NCI-H2107 (cell line): Measurements from ENCODE around the gene CELF1.

Experiments
- DNase-seq: peaks from one replicate; lab custom pipeline; 2025; lab: John Stamatoyannopoulos, UW

Gene CELF1

DNA sequence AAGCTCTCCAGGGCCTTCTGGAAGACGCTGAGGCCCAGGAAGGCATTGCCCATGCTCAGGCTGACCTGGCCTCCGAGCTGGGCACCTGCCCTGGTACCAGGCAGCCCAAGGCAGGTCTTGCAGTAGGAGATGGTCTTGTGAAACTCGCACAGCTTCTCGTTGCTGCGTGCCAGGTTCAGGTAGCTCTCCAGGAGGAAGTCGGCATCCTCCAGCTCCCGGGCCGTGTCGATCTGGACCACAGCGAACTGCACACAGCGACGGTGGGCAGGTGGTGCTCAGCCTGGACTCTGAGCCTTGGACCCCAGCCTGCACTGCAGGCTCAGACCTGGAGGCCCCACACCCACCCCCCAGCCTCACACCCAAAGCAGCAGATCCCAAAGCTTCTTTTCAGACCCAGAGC is 105.0 kb downstream of the CELF1 start:
- DNase-seq = no peak

- no peak for DNase-seq
Measured at GRCh38 chr11:47446833-47447232, 106.1 kb downstream of the CELF1 start.

- DNase-seq = no peak
Measured at GRCh38 chr11:47445840-47446239, 107.1 kb downstream of the CELF1 start.

GRCh38 chr11:47443817-47444216 is 109.1 kb downstream of the CELF1 start:
- no peak for DNase-seq

- no peak for DNase-seq
Measured at GRCh38 chr11:47443028-47443700, 109.8 kb downstream of the CELF1 start.

GRCh38 chr11:47442514-47442913 is 110.4 kb downstream of the CELF1 start:
- DNase-seq = no peak

DNA sequence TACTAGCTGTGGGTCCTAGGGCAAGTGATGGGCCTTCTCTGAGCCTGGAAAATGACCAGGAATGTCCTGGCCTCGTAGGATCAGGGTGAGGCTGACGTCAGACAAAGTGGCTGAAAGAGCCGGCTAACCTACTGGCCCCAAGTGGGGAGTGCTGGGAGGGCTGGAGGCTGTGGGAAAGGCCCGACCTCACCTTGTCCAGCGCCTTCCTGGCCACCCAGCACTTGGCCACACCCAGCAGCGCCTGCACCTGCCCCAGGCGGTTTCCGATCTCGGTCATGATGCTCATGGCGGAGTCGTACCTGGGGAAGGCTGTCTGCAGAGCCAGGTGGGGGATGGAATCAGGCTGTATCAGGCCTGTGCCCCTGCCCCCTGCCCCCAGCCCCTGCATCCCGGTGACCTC is 111.5 kb downstream of the CELF1 start:
- DNase-seq = no peak

GRCh38 chr11:47440054-47440476 is 112.9 kb downstream of the CELF1 start:
- no peak for DNase-seq

DNA sequence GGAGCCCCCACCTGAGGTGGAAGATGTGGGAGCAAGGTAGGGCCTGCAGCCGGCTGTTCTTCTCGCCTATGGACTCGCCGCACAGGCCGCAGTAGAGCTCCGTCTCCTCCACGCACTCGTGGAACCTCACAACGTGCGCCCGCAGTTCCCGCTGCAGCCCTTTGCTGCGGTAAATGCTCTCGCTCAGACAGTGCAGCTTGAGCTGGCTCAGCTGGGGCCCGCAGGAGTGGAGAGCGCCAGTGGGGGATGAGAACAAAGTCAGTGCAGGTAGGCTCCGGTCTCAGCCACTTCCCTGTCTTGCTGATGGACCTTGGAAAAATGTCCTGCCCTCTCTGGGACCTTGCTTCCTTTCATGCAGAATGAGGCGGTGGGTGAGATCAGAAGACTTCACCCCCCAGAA is 114.2 kb downstream of the CELF1 start:
- no peak for DNase-seq

DNA sequence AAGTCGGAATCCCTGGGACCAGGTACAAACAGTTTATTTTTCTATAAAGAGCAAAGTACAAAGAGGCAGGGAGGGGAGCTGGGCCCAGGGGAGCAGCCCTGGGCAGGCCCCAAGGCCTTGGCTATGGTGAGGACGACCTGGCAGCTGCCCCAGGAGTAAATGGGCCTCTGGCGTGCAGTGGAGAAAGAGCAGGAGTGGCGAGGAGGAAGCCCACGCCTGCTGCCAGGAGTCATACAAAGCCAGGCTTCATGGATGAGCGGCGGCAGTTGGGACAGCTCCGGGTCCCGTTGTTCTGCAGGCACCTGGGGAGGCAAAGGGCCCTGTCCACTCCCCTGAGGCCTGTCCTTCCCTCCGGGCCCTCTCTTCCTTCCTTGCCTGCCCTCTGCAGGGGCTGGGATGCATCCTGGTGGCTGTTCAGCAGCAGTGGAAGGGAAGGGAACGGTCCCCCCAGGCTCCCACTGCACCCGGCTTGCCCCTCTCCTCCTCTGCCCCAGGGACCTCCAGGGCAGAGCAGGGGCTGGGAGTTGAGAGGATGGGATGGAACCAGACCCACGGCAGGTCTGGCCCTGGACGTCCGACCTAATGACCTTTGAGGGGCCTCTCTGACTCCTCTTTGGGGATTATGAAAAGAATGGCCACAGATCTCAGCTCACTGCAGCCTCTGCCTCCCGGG is 115.0 kb downstream of the CELF1 start:
- no peak for DNase-seq

- no peak for DNase-seq
Measured at GRCh38 chr11:47437218-47437745, 115.7 kb downstream of the CELF1 start.

DNA sequence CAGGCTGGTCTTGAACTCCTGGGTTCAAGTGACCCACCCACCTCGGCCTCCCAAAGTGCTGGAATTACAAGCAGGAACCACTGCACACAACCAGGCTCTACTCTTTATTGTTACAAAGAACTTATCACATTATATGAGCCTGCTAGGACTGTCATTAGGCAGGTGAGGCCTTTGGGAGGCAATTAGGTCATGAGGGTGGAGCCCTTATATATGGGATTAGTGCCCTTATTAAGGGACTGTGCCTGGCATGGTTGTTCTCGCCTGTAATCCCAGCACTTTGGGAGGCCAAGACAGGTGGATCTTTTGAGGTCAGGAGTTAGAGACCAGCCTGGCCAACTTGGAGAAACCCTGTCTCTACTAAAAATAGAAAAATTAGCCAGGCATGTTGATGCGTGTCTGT is 116.2 kb downstream of the CELF1 start:
- DNase-seq = no peak

- no peak for DNase-seq
Measured at GRCh38 chr11:47435687-47436086, 117.2 kb downstream of the CELF1 start.

GRCh38 chr11:47434011-47434786 is 118.7 kb downstream of the CELF1 start:
- no peak for DNase-seq

DNA sequence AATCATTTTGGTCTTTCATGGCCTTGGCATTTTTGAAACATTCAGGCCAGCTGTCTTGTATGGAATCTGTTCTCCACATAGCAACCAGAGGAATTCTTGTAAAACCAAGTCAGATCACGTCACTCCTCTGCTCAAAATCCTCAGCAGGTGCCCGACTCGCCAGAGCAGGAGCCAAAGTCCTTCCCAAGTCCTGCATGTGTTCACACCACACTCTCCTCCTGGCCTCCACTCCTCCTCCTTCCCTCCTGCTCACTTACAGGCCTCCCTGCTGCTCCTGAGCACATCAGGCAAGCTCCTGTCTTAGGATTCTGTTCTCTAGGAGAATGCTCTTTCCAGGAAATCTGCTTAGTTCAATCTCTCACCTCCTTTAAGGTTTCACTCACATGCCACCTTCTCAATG is 119.8 kb downstream of the CELF1 start:
- DNase-seq = no peak

DNA sequence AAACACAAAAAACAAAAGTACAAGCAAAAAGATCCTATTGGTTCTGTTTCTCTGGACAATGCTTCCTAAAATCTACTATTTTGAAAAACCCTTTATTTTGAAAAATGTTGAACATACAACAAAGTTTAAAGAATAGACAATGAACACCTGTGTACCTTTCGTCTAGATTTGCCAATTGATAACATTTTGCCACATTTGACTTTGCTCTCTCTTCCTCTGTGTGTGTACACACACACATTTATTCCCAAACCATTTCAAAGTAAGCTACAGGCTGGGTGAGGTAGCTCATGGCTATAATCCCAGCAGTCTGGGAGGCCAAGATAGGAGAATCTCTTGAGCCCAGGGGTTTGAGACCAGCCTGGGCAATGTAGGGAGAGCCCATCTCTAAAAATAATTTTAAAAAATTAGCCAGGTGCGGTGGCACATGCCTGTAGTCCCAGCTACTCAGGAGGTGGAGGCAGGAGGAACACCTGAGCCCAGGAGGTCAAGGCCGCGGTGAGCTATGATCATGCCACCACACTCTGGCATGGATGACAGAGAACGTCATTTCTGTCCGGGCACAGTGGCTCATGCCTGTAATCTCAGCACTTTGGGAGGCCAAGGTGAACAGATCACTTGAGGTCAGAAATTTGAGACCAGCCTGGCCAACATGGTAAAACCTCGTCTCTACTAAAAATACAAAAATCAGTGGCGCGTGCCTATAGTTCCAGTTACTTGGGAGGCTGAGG is 121.4 kb downstream of the CELF1 start:
- no peak for DNase-seq

- DNase-seq = no peak
Measured at GRCh38 chr11:47430524-47430923, 122.4 kb downstream of the CELF1 start.

DNA sequence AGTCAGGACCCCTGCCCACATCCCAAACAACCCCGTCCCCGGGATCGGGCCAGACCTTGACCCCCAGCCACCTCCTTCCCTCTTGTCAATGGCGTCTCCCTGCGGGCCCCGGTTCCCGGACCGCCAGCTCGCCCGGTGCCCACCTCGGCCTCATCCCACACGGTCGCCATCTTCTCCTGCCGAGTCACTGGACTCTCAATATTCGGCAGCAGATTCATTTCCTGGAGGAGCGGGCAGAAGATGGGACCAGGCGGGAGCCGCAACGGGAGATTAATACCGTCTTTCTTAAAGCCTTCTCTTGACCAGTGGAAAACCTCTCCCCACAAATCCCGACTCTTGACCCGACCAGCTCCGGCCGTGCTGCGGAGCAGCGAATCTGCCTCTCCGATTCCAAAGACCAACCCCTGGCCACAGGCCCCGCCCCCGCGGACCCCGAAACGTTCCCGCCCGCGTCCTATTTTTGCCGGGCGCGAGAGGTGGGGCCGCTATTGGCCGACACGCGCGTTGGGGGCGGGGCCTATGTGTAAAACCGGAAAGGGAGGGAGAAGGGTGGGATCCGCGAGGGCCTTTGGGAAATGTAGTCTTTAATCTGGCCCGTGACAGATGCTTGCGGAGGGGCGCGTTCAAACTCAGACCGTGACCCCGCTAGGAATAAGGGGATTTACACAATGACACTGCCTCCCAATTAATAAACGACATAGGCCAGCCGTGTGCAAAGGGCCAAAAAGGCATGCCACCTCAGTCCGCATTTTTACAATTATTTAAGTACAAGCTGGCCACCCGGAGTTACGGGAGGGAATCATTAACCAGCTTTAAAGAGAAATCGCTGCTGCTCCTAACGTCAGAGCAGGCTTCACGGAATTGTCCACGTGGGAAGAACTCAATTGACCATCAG is 126.6 kb downstream of the CELF1 start, which contains the start of gene PSMC3:
TSS of gene PSMC3 (minus strand) at position 378 of the 895 bp plus-strand sequence. CDS start at position 218, 160 bp downstream.
- peak; percentile 87 for DNase-seq

GRCh38 chr11:47425611-47426010 is 127.3 kb downstream of the CELF1 start:
- no peak for DNase-seq

DNA sequence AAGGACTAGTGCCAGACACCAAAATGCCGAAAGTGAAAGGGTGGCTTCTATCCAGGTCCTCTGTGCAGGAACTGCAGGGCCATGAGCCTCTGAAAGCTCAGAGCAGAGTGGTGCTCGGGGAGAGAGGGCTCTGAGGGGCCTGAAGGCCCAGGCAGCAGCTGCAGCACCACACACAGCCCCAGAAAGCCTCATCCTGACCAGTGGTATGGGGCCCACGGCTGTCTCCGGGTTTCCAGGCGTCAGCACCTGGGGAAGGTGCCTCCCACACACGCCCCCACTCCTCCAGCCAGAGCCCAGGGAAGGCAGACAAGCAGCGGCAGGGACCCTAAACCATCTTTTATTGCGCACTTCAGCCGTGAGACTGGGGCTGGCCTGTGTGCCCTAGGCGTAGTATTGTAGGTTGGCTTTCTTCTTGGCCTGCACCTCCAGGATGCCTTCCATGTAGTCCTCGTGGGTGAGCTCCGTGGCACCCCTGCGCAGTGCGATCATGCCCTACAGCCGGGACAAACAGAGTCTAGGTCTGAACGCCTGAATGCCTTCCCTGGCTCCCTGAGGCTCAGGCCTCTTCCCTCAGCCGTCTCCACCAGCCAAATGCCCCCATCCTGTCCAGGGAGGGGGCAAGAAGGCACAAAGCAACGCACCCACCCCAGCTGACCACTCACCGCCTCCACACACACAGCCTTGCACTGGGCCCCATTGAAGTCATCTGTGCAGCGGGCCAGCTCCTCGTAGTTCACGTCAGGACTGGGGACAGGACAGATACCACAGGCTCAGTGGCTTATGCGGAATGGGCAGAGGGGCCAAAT is 134.3 kb downstream of the CELF1 start:
- no peak for DNase-seq
